HCT116 (cell line): ENCODE measurements around the gene DPF3. TPM values are rescaled to one million over a fixed set of nuclear protein-coding genes. Genes with fewer than 3 reads are reported as not detected.

Source experiments
- ATAC-seq: fragments of 200-7000 bp; cut with Tn5 transposase; 2 replicates; pipeline ENCODE4 v1.9.1; 2020; ENCODE audit warnings: mild to moderate bottlenecking, moderate library complexity
- BruUV-seq: library from RNA; stranded (reverse); fragments of 400-500 nt; replicated peaks from 2 replicates; lab custom pipeline; 2021; lab: Mats Ljungman, UMichigan
- CTCF ChIA-PET: fragments of 300-600 bp; sonication (Branson Sonifier 250); formaldehyde crosslinking; loops from one replicate; lab custom pipeline; 2021; ENCODE audit warnings: antibody characterized with exemption; lab: Charles Lee
- POLR2A ChIA-PET: fragments of 300-600, 350-600 bp; sonication (Branson Sonifier 250); formaldehyde crosslinking; loops from one replicate; lab custom pipeline; 2021; ENCODE audit warnings: antibody characterized with exemption; lab: Charles Lee
- RAD21 ChIA-PET, 2 experiments: fragments of 300-600 bp; sonication (Branson Sonifier 250); formaldehyde crosslinking; loops; one replicate each; lab custom pipeline; 2023; ENCODE audit warnings: low total read pairs in 2 of 2; ENCODE audit not compliant: uncharacterized antibody in 2 of 2, unreplicated experiment in 2 of 2, low non-redundant PET in 1 of 2; lab: Charles Lee
- DNase-seq: peaks from one replicate; pipeline ENCODE4 v3.0.0-alpha.2; 2010; ENCODE audit warnings: low read depth, low spot score
- H2AFZ ChIP-seq: fragments of 200-600 bp; shearing (Covaris generic), sonication (generic); 2 replicates; pipeline ENCODE4 v1.6.1; 2017; ENCODE audit warnings: low read depth, mixed run types, mixed read lengths, antibody characterized with exemption, low read length; ENCODE audit not compliant: poor library complexity, severe bottlenecking
- H3K27ac ChIP-seq: 2 replicates; pipeline ENCODE4 v1.5.1; 2012; ENCODE audit warnings: low read depth, low read length
- H3K27me3 ChIP-seq: fragments of 200-600 bp; sonication (generic); 2 replicates; pipeline ENCODE4 v1.6.1; 2016; ENCODE audit warnings: mixed run types, low read length, mixed read lengths; ENCODE audit not compliant: insufficient read depth
- H3K36me3 ChIP-seq, 2 experiments: fragments of 200-500 bp in 1 of 2; fragments of 200-600 bp in 1 of 2; sonication (Bioruptor generic) in 1 of 2; sonication (generic) in 1 of 2; 2 replicates each; pipeline versions ENCODE4 v1.5.1 to v1.6.1; 2014 to 2016; ENCODE audit warnings: low read length in 2 of 2, inconsistent platforms in 1 of 2, mixed read lengths in 1 of 2, mixed run types in 1 of 2; ENCODE audit not compliant: insufficient read depth in 2 of 2, control insufficient read depth in 1 of 2
- H3K4me1 ChIP-seq, 2 experiments: fragments of 200-600 bp in 1 of 2; sonication (generic) in 1 of 2; 2 replicates each; pipeline versions ENCODE4 v1.5.1 to v1.6.1; 2012 to 2017; ENCODE audit warnings: low read length in 2 of 2, inconsistent platforms in 1 of 2, mild to moderate bottlenecking in 1 of 2, mixed read lengths in 1 of 2, mixed run types in 1 of 2, moderate library complexity in 1 of 2; ENCODE audit not compliant: insufficient read depth in 2 of 2, control insufficient read depth in 1 of 2
- H3K4me2 ChIP-seq: fragments of 200-600 bp; sonication (generic); 2 replicates; pipeline ENCODE4 v1.6.1; 2017; ENCODE audit warnings: mixed run types, low read length, mixed read lengths
- H3K4me3 ChIP-seq, 2 experiments: fragments of 200-600 bp in 1 of 2; sonication (generic) in 1 of 2; replicated peaks in 1 of 2; 2 replicates each; pipeline ENCODE4 v1.5.1; 2011 to 2016; ENCODE audit warnings: low read length in 2 of 2, control low read depth in 1 of 2, low read depth in 1 of 2, mild to moderate bottlenecking in 1 of 2, mixed read lengths in 1 of 2, mixed run types in 1 of 2
- H3K79me2 ChIP-seq: fragments of 200-600 bp; sonication (generic); 2 replicates; pipeline ENCODE4 v1.6.1; 2017; ENCODE audit warnings: mild to moderate bottlenecking, mixed run types, low read length, moderate library complexity, mixed read lengths; ENCODE audit not compliant: insufficient read depth
- H3K9ac ChIP-seq: fragments of 200-600 bp; sonication (generic); 2 replicates; pipeline ENCODE4 v1.6.1; 2016; ENCODE audit warnings: low read length, mixed read lengths
- H3K9me2 ChIP-seq: fragments of 200-600 bp; sonication (generic), shearing (Covaris generic); 2 replicates; pipeline ENCODE4 v1.6.1; 2017; ENCODE audit warnings: mixed run types, mild to moderate bottlenecking, moderate library complexity; ENCODE audit not compliant: insufficient read depth
- H3K9me3 ChIP-seq, 2 experiments: fragments of 200-500 bp in 1 of 2; fragments of 200-600 bp in 1 of 2; sonication (Bioruptor generic) in 1 of 2; sonication (generic) in 1 of 2; 2 replicates each; pipeline ENCODE4 v1.6.1; 2014 to 2017; ENCODE audit warnings: low read length in 2 of 2, mixed read lengths in 2 of 2, inconsistent platforms in 1 of 2, low read depth in 1 of 2, mild to moderate bottlenecking in 1 of 2, mixed run types in 1 of 2, moderate library complexity in 1 of 2; ENCODE audit not compliant: control insufficient read depth in 1 of 2, insufficient read depth in 1 of 2
- H4K20me1 ChIP-seq: fragments of 200-600 bp; sonication (generic), shearing (Covaris generic); 2 replicates; pipeline ENCODE4 v1.6.1; 2017; ENCODE audit warnings: mixed run types, mild to moderate bottlenecking, moderate library complexity; ENCODE audit not compliant: insufficient read depth
- CBX3 ChIP-seq: IDR thresholded peaks from 2 replicates; pipeline ENCODE4 v1.6.1; 2012; ENCODE audit warnings: low read depth
- EGR1 ChIP-seq: IDR thresholded peaks from 2 replicates; pipeline ENCODE4 v1.6.1; 2012; ENCODE audit warnings: low read depth
- ELF1 ChIP-seq: IDR thresholded peaks from 2 replicates; pipeline ENCODE4 v1.6.1; 2012; ENCODE audit warnings: low read depth, borderline replicate concordance
- FOSL1 ChIP-seq: IDR thresholded peaks from 2 replicates; pipeline ENCODE4 v1.6.1; 2012; ENCODE audit warnings: low read depth
- REST ChIP-seq: IDR thresholded peaks from 2 replicates; pipeline ENCODE4 v1.6.1; 2012; ENCODE audit warnings: low read depth
- SP1 ChIP-seq: IDR thresholded peaks from 2 replicates; pipeline ENCODE4 v1.6.1; 2012; ENCODE audit warnings: low read depth
- SRF ChIP-seq: IDR thresholded peaks from 2 replicates; pipeline ENCODE4 v1.6.1; 2012; ENCODE audit warnings: low read depth
- intact Hi-C: fragments of 100-400 bp; cut with micrococcal nuclease; formaldehyde crosslinking; loops from 2 replicates; pipeline ENCODE4 v1.10.0; 2022
- total RNA-seq: library from RNA; stranded (reverse); gene quantifications from one replicate; pipeline ENCODE4 v1.2.1, GENCODE V29; 2021; ENCODE audit not compliant: unreplicated experiment

The DPF3 gene
- total RNA-seq, 1 experiment from 2014 or later = 0.27 TPM

- H3K9ac ChIP-seq = no peak overlapping the region
- no TSS peak for BruUV-seq
- POLR2A ChIA-PET = no interaction called here
- TF ChIP-seq SRF (no peak), ELF1 (no peak), REST (no peak), SP1 (no peak), FOSL1 (no peak), CBX3 (no peak), EGR1 (no peak)
- TF ChIP-seq, all 23 proteins: peak for 0
- H3K4me3 ChIP-seq = no peak overlapping the region
- ATAC-seq (no peak), DNase-seq (no peak)
- no peak overlapping the region for H3K27ac ChIP-seq
- H2AFZ ChIP-seq = no peak overlapping the region
- intact Hi-C loops = no loop called here
- ChIA-PET RAD21 (no interaction called here), CTCF (no interaction called here)
- H3K9me2 ChIP-seq = no peaks in the 10 kb centered on the region
- no peaks in the 10 kb centered on the region for H3K36me3 ChIP-seq
- no peaks in the 10 kb centered on the region for H3K9me3 ChIP-seq
- no peaks in the 10 kb centered on the region for H4K20me1 ChIP-seq
- H3K79me2 ChIP-seq = no peaks in the 10 kb centered on the region
- H3K27me3 ChIP-seq = no peaks in the 10 kb centered on the region; the same call in 1 of the 2 replicates
- no peak overlapping the region for H3K4me2 ChIP-seq
- H3K4me1 ChIP-seq = no peaks in the 10 kb centered on the region
Observed at GRCh38 chr14:72726444-72726843, 167.5 kb downstream of the DPF3 start.
